SK-N-SH (cell line): ENCODE data around the gene CYP21A2. TPM values are rescaled to one million over a fixed set of nuclear protein-coding genes. Genes with fewer than 3 reads are reported as not detected.

Experiments
- CTCF ChIA-PET: fragments of 300-600, 350-600 bp; formaldehyde crosslinking; extraction: SDS; loops from one replicate; lab custom pipeline; 2021; lab: Yijun Ruan, JAX
- POLR2A ChIA-PET: fragments of 350-600 bp; sonication (Branson Sonifier 250); formaldehyde crosslinking; extraction: SDS; loops from one replicate; lab custom pipeline; 2020; ENCODE audit warnings: antibody characterized with exemption, inconsistent platforms; lab: Yijun Ruan, JAX
- DNase-seq: peaks from one replicate; pipeline ENCODE4 v3.0.0; 2012
- H2AFZ ChIP-seq: fragments of 200-600 bp; sonication (generic); 2 replicates; pipeline ENCODE4 v1.8.1; 2016; ENCODE audit warnings: antibody characterized with exemption, mild to moderate bottlenecking, low read depth
- H3F3A ChIP-seq: fragments of 200-600 bp; sonication (generic); replicated peaks from 2 replicates; pipeline ENCODE3; 2016; ENCODE audit warnings: antibody characterized with exemption, mild to moderate bottlenecking; ENCODE audit not compliant: insufficient read depth
- H3K27ac ChIP-seq, 2 experiments: fragments of 200-500 bp in 1 of 2; fragments of 200-600 bp in 1 of 2; sonication (Bioruptor generic) in 1 of 2; sonication (generic), shearing (Covaris generic) in 1 of 2; 2 replicates each; pipeline versions ENCODE4 v1.5.1 to v1.6.1; 2014 to 2016; ENCODE audit warnings: low read depth in 2 of 2, inconsistent platforms in 1 of 2, low read length in 1 of 2, mild to moderate bottlenecking in 1 of 2, mixed read lengths in 1 of 2
- H3K27me3 ChIP-seq: fragments of 200-600 bp; sonication (generic), shearing (Covaris generic); 2 replicates; pipeline ENCODE4 v1.6.1; 2016; ENCODE audit warnings: mixed run types; ENCODE audit not compliant: insufficient read depth
- H3K36me3 ChIP-seq, 2 experiments: fragments of 200-500 bp in 1 of 2; fragments of 200-600 bp in 1 of 2; sonication (Bioruptor generic) in 1 of 2; sonication (generic) in 1 of 2; replicated peaks in 1 of 2; 2 replicates each; pipeline versions ENCODE3 to v1.5.1; 2014 to 2016; ENCODE audit warnings: low read length in 1 of 2, mild to moderate bottlenecking in 1 of 2; ENCODE audit not compliant: insufficient read depth in 2 of 2, control insufficient read depth in 1 of 2
- H3K4me1 ChIP-seq, 2 experiments: fragments of 200-500 bp in 1 of 2; fragments of 200-600 bp in 1 of 2; sonication (Bioruptor generic) in 1 of 2; sonication (generic), shearing (Covaris generic) in 1 of 2; 2 replicates each; pipeline versions ENCODE4 v1.5.1 to v1.6.1; 2014 to 2016; ENCODE audit warnings: low read depth in 1 of 2, low read length in 1 of 2, mixed run types in 1 of 2; ENCODE audit not compliant: insufficient read depth in 2 of 2, control insufficient read depth in 1 of 2
- H3K4me2 ChIP-seq: fragments of 200-600 bp; sonication (generic), shearing (Covaris generic); 2 replicates; pipeline ENCODE4 v1.6.1; 2017; ENCODE audit warnings: mixed run types
- H3K4me3 ChIP-seq, 2 experiments: fragments of 200-500 bp in 1 of 2; fragments of 200-600 bp in 1 of 2; sonication (Bioruptor generic) in 1 of 2; sonication (generic), shearing (Covaris generic) in 1 of 2; 2 replicates each; pipeline versions ENCODE4 v1.5.1 to v1.8.1; 2014 to 2016; ENCODE audit warnings: low read depth in 2 of 2, inconsistent platforms in 1 of 2, low read length in 1 of 2, mild to moderate bottlenecking in 1 of 2, mixed read lengths in 1 of 2, moderate library complexity in 1 of 2
- H3K79me2 ChIP-seq: fragments of 200-600 bp; sonication (generic); 2 replicates; pipeline ENCODE4 v1.8.1; 2017; ENCODE audit warnings: mild to moderate bottlenecking; ENCODE audit not compliant: insufficient read depth
- H3K9ac ChIP-seq: fragments of 200-600 bp; sonication (generic); 2 replicates; pipeline ENCODE4 v1.6.1; 2017; ENCODE audit warnings: mixed run types
- H3K9me2 ChIP-seq: fragments of 200-600 bp; sonication (generic); 2 replicates; pipeline ENCODE4 v1.6.1; 2017; ENCODE audit warnings: mixed run types
- H3K9me3 ChIP-seq: fragments of 200-600 bp; sonication (generic); 2 replicates; pipeline ENCODE4 v1.6.1; 2017; ENCODE audit warnings: mixed run types, mild to moderate bottlenecking, moderate library complexity
- H4K20me1 ChIP-seq: fragments of 200-600 bp; sonication (generic); 2 replicates; pipeline ENCODE4 v1.6.1; 2017; ENCODE audit warnings: mild to moderate bottlenecking, mixed run types; ENCODE audit not compliant: insufficient read depth
- EP300 ChIP-seq, 2 experiments: IDR thresholded peaks; 2 replicates each; pipeline versions ENCODE4 v1.4.0 to v1.6.1; 2012; ENCODE audit warnings: borderline replicate concordance in 1 of 2, low read depth in 1 of 2, low read length in 1 of 2
- FOSL2 ChIP-seq: IDR thresholded peaks from 2 replicates; pipeline ENCODE4 v1.4.0; 2012; ENCODE audit warnings: low read depth, mild to moderate bottlenecking, moderate library complexity, borderline replicate concordance
- FOXJ3 ChIP-seq: sonication (generic); formaldehyde crosslinking; IDR thresholded peaks from 2 replicates; pipeline ENCODE4 v1.5.1; 2020; ENCODE audit warnings: mild to moderate bottlenecking, missing genetic modification reagents
- FOXM1 ChIP-seq: IDR thresholded peaks from 2 replicates; pipeline ENCODE4 v1.4.0; 2012; ENCODE audit warnings: low read depth, mild to moderate bottlenecking
- GATA2 ChIP-seq: sonication (generic); formaldehyde crosslinking; IDR thresholded peaks from 2 replicates; pipeline ENCODE4 v1.5.0; 2020; ENCODE audit warnings: mild to moderate bottlenecking, missing genetic modification reagents
- JUND ChIP-seq: IDR thresholded peaks from 2 replicates; pipeline ENCODE4 v1.4.0; 2012
- MEF2A ChIP-seq: IDR thresholded peaks from 2 replicates; pipeline ENCODE4 v1.4.0; 2012; ENCODE audit warnings: low read depth, borderline replicate concordance
- NFIC ChIP-seq: IDR thresholded peaks from 2 replicates; pipeline ENCODE4 v1.4.0; 2012; ENCODE audit warnings: borderline replicate concordance
- RFX5 ChIP-seq: IDR thresholded peaks from 2 replicates; pipeline ENCODE4 v1.6.1; 2012; ENCODE audit warnings: mild to moderate bottlenecking, improper control_type of control experiment, low read length
- SIN3A ChIP-seq: IDR thresholded peaks from 2 replicates; pipeline ENCODE4 v1.6.1; 2012; ENCODE audit warnings: low read depth, mild to moderate bottlenecking, low read length, moderate library complexity, borderline replicate concordance
- SMC3 ChIP-seq: IDR thresholded peaks from 2 replicates; pipeline ENCODE4 v1.6.1; 2012; ENCODE audit warnings: low read depth, low read length, improper control_type of control experiment
- TEAD4 ChIP-seq: IDR thresholded peaks from 2 replicates; pipeline ENCODE4 v1.4.0; 2012; ENCODE audit warnings: mild to moderate bottlenecking, borderline replicate concordance; ENCODE audit not compliant: insufficient read depth
- YY1 ChIP-seq: IDR thresholded peaks from 2 replicates; pipeline ENCODE4 v1.4.0; 2012; ENCODE audit warnings: low read depth, mild to moderate bottlenecking
- whole genome bisulfite sequencing: methylation state at CpG from one replicate; pipeline ENCODE4 v1.1.6; 2017; ENCODE audit warnings: low lambda C conversion rate; 5-methylcytosine and 5-hydroxymethylcytosine counted together
- polyA plus RNA-seq, 3 experiments: library from polyadenylated mRNA; depleted of rRNA; stranded (reverse); fragments of >200 nt; gene quantifications; 2 replicates each; pipeline ENCODE4 v1.2.3, GENCODE V29; 2012
- TF ChIP-seq, protein P1 (sequence below): IDR thresholded peaks from 2 replicates; pipeline ENCODE4 v1.6.1; 2012; ENCODE audit warnings: mild to moderate bottlenecking, low read depth, low read length, moderate library complexity
- TF ChIP-seq, protein P2 (sequence below): IDR thresholded peaks from 2 replicates; pipeline ENCODE4 v1.4.0; 2012; ENCODE audit warnings: low read depth, borderline replicate concordance

Gene CYP21A2
- polyA plus RNA-seq, 1 of the 3 experiments (the other 2 are of a cell fraction): not detected

GRCh38 chr6:32087574-32088486, 49.6 kb downstream of the CYP21A2 start (continued):
- TF ChIP-seq, protein P1, sequence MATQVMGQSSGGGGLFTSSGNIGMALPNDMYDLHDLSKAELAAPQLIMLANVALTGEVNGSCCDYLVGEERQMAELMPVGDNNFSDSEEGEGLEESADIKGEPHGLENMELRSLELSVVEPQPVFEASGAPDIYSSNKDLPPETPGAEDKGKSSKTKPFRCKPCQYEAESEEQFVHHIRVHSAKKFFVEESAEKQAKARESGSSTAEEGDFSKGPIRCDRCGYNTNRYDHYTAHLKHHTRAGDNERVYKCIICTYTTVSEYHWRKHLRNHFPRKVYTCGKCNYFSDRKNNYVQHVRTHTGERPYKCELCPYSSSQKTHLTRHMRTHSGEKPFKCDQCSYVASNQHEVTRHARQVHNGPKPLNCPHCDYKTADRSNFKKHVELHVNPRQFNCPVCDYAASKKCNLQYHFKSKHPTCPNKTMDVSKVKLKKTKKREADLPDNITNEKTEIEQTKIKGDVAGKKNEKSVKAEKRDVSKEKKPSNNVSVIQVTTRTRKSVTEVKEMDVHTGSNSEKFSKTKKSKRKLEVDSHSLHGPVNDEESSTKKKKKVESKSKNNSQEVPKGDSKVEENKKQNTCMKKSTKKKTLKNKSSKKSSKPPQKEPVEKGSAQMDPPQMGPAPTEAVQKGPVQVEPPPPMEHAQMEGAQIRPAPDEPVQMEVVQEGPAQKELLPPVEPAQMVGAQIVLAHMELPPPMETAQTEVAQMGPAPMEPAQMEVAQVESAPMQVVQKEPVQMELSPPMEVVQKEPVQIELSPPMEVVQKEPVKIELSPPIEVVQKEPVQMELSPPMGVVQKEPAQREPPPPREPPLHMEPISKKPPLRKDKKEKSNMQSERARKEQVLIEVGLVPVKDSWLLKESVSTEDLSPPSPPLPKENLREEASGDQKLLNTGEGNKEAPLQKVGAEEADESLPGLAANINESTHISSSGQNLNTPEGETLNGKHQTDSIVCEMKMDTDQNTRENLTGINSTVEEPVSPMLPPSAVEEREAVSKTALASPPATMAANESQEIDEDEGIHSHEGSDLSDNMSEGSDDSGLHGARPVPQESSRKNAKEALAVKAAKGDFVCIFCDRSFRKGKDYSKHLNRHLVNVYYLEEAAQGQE: no peak
- no peak for TF ChIP-seq RFX5
- no peak for TF ChIP-seq FOXJ3 (CRISPR knock-in tag)
- no peak for TF ChIP-seq EP300 (IDR thresholded peaks at IDR 0.05; ENCODE audit: borderline replicate concordance in 1 of 2, low read depth in 1 of 2, low read length in 1 of 2)
- TF ChIP-seq NFIC: no peak
- no peak for TF ChIP-seq MEF2A
- TF ChIP-seq, protein P2, sequence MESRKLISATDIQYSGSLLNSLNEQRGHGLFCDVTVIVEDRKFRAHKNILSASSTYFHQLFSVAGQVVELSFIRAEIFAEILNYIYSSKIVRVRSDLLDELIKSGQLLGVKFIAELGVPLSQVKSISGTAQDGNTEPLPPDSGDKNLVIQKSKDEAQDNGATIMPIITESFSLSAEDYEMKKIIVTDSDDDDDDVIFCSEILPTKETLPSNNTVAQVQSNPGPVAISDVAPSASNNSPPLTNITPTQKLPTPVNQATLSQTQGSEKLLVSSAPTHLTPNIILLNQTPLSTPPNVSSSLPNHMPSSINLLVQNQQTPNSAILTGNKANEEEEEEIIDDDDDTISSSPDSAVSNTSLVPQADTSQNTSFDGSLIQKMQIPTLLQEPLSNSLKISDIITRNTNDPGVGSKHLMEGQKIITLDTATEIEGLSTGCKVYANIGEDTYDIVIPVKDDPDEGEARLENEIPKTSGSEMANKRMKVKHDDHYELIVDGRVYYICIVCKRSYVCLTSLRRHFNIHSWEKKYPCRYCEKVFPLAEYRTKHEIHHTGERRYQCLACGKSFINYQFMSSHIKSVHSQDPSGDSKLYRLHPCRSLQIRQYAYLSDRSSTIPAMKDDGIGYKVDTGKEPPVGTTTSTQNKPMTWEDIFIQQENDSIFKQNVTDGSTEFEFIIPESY: no peak
- peak; percentile 30; the same call in 1 of the 2 replicates for TF ChIP-seq SIN3A
- TF ChIP-seq FOXM1: no peak

DNA sequence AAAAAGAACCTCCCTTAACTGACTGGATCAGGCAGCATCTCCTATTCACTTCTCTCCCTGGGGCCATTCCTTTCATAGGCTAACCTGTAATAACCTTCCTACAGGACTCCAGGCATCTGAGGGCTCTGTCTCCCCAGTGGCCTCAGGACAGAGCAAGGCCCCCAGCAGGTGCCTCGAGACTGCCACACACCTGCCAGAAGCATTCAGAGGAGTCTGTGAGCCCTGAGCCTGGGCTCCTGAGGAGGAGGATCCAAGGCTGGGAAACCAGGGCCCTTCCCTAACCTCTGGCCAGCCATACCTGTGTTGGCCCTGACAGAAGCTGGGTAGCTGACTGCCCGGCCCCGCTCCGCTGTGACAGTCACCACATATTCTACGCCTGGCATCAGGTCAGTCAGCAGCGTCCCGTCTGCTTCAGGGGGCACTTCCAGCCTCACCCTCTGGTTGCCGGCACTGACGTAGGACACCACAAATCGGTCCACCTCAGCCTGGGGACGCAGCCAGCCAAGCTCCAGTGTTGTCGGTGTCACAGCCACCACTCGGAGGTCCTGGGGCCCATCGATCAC, 50.4 kb downstream of the CYP21A2 start:
- no peaks in the 10 kb centered on the region for H3K79me2 ChIP-seq
- peaks cover 50% of the 10 kb centered on the region for H3K27me3 ChIP-seq
- ChIA-PET CTCF (interaction anchor here (0.8 to 1.6 kb wide), 7 partner anchors 14 to 106 kb away, joined by 3 to 5 read pairs (median 4); partner anchors contain the start of gene FKBPL), POLR2A (no interaction called here)
- H3K27ac ChIP-seq: no peak overlapping the region
- H3K4me1 ChIP-seq: peaks cover 0 to 8% of the 10 kb centered on the region in 2 experiments; a peak in 2 of 4 replicates
- 33% methylated on average over 3 of the region's 14 CpGs for WGBS
- DNase-seq: no peak
- no peak overlapping the region for H3K4me2 ChIP-seq
- H3K9me3 ChIP-seq: no peaks in the 10 kb centered on the region
- no peaks in the 10 kb centered on the region for H4K20me1 ChIP-seq
- no peak overlapping the region for H3K4me3 ChIP-seq
- TF ChIP-seq TEAD4 (no peak), GATA2 (no peak), JUND (no peak), YY1 (no peak), MEF2A (no peak), FOXJ3 (CRISPR knock-in tag) (no peak), RFX5 (no peak), SMC3 (no peak), FOSL2 (no peak), FOXM1 (no peak)
- TF ChIP-seq, protein P1: no peak
- no peaks in the 10 kb centered on the region for H3K36me3 ChIP-seq
- H2AFZ ChIP-seq: no peak overlapping the region
- H3K9ac ChIP-seq: no peak overlapping the region
- no peaks in the 10 kb centered on the region for H3K9me2 ChIP-seq
- no peaks in the 10 kb centered on the region for H3F3A ChIP-seq
